ENCODE measurements around the gene SRRM3.

DNA sequence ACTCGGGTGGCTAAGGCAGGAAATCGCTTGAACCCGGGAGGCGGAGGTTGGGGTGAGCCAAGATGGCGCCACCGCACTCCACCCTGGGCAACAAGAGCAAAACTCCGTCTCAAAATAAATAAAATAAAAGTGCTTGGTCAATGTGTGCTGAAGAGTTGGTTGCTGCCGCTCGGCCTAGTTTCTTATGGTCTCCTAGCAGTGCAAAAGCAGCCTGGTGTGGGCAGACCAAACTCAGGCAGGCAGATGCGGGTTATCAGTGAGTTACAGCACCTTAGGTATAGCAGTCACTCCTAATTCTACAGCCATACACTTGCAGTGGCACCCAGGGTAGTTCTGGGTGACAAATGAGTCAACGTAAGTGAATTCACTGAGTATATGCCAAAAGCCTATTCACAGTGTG is 123.4 kb downstream of the SRRM3 start:
- TF ChIP-seq POLR2A (IDR thresholded peaks at IDR 0.05) = no peak
- TF ChIP-seq, protein P1, sequence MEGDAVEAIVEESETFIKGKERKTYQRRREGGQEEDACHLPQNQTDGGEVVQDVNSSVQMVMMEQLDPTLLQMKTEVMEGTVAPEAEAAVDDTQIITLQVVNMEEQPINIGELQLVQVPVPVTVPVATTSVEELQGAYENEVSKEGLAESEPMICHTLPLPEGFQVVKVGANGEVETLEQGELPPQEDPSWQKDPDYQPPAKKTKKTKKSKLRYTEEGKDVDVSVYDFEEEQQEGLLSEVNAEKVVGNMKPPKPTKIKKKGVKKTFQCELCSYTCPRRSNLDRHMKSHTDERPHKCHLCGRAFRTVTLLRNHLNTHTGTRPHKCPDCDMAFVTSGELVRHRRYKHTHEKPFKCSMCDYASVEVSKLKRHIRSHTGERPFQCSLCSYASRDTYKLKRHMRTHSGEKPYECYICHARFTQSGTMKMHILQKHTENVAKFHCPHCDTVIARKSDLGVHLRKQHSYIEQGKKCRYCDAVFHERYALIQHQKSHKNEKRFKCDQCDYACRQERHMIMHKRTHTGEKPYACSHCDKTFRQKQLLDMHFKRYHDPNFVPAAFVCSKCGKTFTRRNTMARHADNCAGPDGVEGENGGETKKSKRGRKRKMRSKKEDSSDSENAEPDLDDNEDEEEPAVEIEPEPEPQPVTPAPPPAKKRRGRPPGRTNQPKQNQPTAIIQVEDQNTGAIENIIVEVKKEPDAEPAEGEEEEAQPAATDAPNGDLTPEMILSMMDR (IDR thresholded peaks at IDR 0.05) = no peak
